ENCODE measurements around the gene GPX4. TPM values are rescaled to one million over a fixed set of nuclear protein-coding genes. Genes with fewer than 3 reads are reported as not detected.

The GPX4 gene
- total RNA-seq, 2 donors from 2014 or later: 152 to 157 TPM

GRCh38 chr19:1073063-1073955 lies 30.5 kb upstream of the GPX4 start:
- DNase-seq: no peak
- Histone ChIP-seq H3K4me1 (peaks cover 29% of the 10 kb centered on the region), H3K27ac (no peak overlapping the region)

GRCh38 chr19:1073956-1074517 lies 29.8 kb upstream of the GPX4 start:
- intact Hi-C loops (cut with DNase I): no loop called here
- Histone ChIP-seq H3K36me3 (replicated peaks in 1 of 2; ENCODE audit: insufficient read depth in 1 of 2, low read depth in 2 of 2) (no peaks in the 10 kb centered on the region), H3K4me3 (no peak overlapping the region), H3K27me3 (peaks cover 0 to 18% of the 10 kb centered on the region in 2 donors), H3K27ac (no peak overlapping the region), H3K4me1 (peaks cover 29% of the 10 kb centered on the region), H3K9me3 (no peaks in the 10 kb centered on the region)
- 81% methylated on average over 3 to 27 of the region's 28 CpGs for WGBS, 2 donors
- DNase-seq (no peak), ATAC-seq (no peak)
- TF ChIP-seq CTCF (IDR thresholded peaks at IDR 0.05) (no peak), POLR2A (IDR thresholded peaks at IDR 0.05) (no peak)

More at GRCh38 chr19:1073063-1073955, 30.5 kb upstream of the GPX4 start:
- no peak for TF ChIP-seq POLR2A (IDR thresholded peaks at IDR 0.05)
- TF ChIP-seq CTCF (IDR thresholded peaks at IDR 0.05): no peak
- H3K36me3 ChIP-seq (replicated peaks in 1 of 2; ENCODE audit: insufficient read depth in 1 of 2, low read depth in 2 of 2): no peaks in the 10 kb centered on the region
- peaks cover 0 to 24% of the 10 kb centered on the region in 2 donors for H3K27me3 ChIP-seq
- ATAC-seq: no peak
- intact Hi-C loops (cut with DNase I): no loop called here
- 82 to 85% methylated on average over 11 to 26 of the region's 30 CpGs for WGBS, 2 donors
- H3K9me3 ChIP-seq: no peaks in the 10 kb centered on the region
- H3K4me3 ChIP-seq: no peak overlapping the region

GRCh38 chr19:1074544-1075283 lies 29.1 kb upstream of the GPX4 start:
- no peaks in the 10 kb centered on the region for H3K9me3 ChIP-seq
- 55 to 70% methylated on average over 8 to 33 of the region's 54 CpGs for WGBS, 2 donors
- ATAC-seq: no peak
- no peak overlapping the region for H3K4me3 ChIP-seq
- TF ChIP-seq CTCF (IDR thresholded peaks at IDR 0.05): no peak
- TF ChIP-seq POLR2A (IDR thresholded peaks at IDR 0.05): no peak
- peak; percentile 58 to 79 (median 68) for DNase-seq
- peaks cover 29% of the 10 kb centered on the region for H3K4me1 ChIP-seq
- H3K27ac ChIP-seq: peak overlapping the region in 1 of 4 donors; percentile 42
- intact Hi-C loops (cut with DNase I): no loop called here
- H3K27me3 ChIP-seq: peaks cover 0 to 13% of the 10 kb centered on the region in 2 donors
- no peaks in the 10 kb centered on the region for H3K36me3 ChIP-seq (replicated peaks in 1 of 2; ENCODE audit: insufficient read depth in 1 of 2, low read depth in 2 of 2)

GRCh38 chr19:1076046-1076386 lies 27.8 kb upstream of the GPX4 start:
- ATAC-seq (no peak), DNase-seq (no peak)
- H3K9me3 ChIP-seq: no peaks in the 10 kb centered on the region
- intact Hi-C loops (cut with DNase I): no loop called here
- no peaks in the 10 kb centered on the region for H3K36me3 ChIP-seq (replicated peaks in 1 of 2; ENCODE audit: insufficient read depth in 1 of 2, low read depth in 2 of 2)
- H3K27me3 ChIP-seq: peaks cover 0 to 3% of the 10 kb centered on the region in 2 donors
- peak overlapping the region in 2 of 4 donors; percentile 42 to 51 for H3K27ac ChIP-seq
- 85 to 100% methylated on average over 3 to 4 of the region's 4 CpGs for WGBS, 2 donors
- TF ChIP-seq POLR2A (IDR thresholded peaks at IDR 0.05): no peak
- TF ChIP-seq CTCF (IDR thresholded peaks at IDR 0.05): no peak
- no peak overlapping the region for H3K4me3 ChIP-seq
- H3K4me1 ChIP-seq: peaks cover 24% of the 10 kb centered on the region

Measured in body of pancreas (tissue), 4 donors.